ENCODE data around the gene MFNG. TPM values are rescaled to one million over a fixed set of nuclear protein-coding genes. Genes with fewer than 3 reads are reported as not detected.

MFNG gene
- total RNA-seq, 1 donor: 0.72 TPM

DNA sequence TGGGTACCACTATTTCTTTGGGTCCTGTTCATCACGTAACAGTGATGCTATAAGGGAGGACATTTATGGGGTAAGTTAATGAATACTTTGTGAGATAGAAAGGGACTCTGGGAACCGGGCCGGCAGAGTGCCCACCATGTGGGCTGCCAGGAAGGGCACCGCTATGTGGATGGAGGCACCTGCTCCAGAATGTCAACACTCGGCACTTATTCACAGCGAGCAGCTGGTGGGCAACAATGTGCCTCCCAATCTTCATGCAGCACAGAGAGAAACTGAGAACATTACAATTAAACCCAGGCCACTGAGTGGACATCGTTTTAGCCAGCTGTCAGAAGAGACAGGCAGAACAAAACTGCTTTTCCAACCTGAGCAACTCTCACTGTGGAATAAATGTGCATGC is 43.1 kb downstream of the MFNG start:
- no peak for DNase-seq (ENCODE audit: insufficient read length, low spot score, missing footprints)
- no peaks in the 10 kb centered on the region for H3K4me1 ChIP-seq (ENCODE audit: insufficient read depth, low read length)
- TF ChIP-seq, protein P1, sequence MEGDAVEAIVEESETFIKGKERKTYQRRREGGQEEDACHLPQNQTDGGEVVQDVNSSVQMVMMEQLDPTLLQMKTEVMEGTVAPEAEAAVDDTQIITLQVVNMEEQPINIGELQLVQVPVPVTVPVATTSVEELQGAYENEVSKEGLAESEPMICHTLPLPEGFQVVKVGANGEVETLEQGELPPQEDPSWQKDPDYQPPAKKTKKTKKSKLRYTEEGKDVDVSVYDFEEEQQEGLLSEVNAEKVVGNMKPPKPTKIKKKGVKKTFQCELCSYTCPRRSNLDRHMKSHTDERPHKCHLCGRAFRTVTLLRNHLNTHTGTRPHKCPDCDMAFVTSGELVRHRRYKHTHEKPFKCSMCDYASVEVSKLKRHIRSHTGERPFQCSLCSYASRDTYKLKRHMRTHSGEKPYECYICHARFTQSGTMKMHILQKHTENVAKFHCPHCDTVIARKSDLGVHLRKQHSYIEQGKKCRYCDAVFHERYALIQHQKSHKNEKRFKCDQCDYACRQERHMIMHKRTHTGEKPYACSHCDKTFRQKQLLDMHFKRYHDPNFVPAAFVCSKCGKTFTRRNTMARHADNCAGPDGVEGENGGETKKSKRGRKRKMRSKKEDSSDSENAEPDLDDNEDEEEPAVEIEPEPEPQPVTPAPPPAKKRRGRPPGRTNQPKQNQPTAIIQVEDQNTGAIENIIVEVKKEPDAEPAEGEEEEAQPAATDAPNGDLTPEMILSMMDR (IDR thresholded peaks at IDR 0.05; ENCODE audit: extremely low read depth, low read depth, low read length): no peak
- no peak overlapping the region for H3K27ac ChIP-seq (ENCODE audit: low read depth, low read length)
- no peaks in the 10 kb centered on the region for H4K20me1 ChIP-seq (ENCODE audit: insufficient read depth, low read length)
- no peaks in the 10 kb centered on the region for H3K79me2 ChIP-seq (ENCODE audit: insufficient read depth, low read length)
- H3K36me3 ChIP-seq (ENCODE audit: insufficient read depth, low read length): no peaks in the 10 kb centered on the region
- no peak overlapping the region for H2AFZ ChIP-seq (ENCODE audit: low read length)
- no peaks in the 10 kb centered on the region for H3K27me3 ChIP-seq (ENCODE audit: insufficient read depth, low read length)
- H3K4me2 ChIP-seq (ENCODE audit: insufficient read depth, low read length): no peak overlapping the region
- H3K9me3 ChIP-seq (ENCODE audit: low read depth, low read length): peaks cover 3% of the 10 kb centered on the region
- H3K4me3 ChIP-seq (ENCODE audit: insufficient read depth, low read length): no peak overlapping the region

DNA sequence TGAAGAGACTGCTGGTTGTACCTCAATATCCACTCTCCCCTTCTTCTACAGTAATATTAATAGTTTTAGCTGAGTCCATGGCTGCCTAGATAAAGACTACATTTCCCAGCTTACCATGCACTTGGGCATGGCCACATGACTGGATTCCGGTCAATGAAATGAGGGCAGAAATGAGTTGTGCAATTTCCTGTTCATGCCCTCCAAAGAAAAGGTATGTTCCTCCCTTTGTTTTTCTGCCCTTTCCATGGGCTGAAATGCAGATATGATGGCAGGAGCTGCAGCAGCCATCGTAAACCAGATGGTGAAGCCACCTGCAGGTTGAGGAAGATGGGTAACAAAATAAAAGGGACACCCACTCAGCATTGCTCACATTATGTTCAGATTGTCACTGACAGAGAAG is 43.6 kb downstream of the MFNG start:
- TF ChIP-seq, protein P1 (IDR thresholded peaks at IDR 0.05; ENCODE audit: extremely low read depth, low read depth, low read length): no peak
- no peaks in the 10 kb centered on the region for H4K20me1 ChIP-seq (ENCODE audit: insufficient read depth, low read length)

DNA sequence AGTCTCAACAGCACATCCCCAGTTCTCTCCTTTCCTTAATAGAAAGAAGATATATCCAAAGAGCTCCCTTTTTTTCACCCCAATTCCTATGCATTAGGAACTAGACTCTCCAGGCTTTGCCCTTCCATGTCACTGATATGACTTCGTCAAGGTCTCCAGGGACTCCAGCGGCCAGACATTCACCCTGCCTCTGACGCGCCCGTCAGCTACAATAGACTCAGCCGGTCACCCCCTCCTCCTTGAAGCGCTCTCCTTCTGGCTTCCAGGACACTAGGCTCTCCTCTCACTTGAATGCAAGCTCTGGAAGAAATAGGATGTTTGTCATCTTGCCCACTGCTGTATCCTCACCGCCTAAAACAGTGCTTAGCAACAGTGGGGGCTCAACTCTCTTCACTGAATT is 44.0 kb downstream of the MFNG start:
- Histone ChIP-seq H3K4me2 (ENCODE audit: insufficient read depth, low read length) (no peak overlapping the region), H2AFZ (ENCODE audit: low read length) (no peak overlapping the region), H3K27ac (ENCODE audit: low read depth, low read length) (no peak overlapping the region), H3K27me3 (ENCODE audit: insufficient read depth, low read length) (no peaks in the 10 kb centered on the region), H3K79me2 (ENCODE audit: insufficient read depth, low read length) (no peaks in the 10 kb centered on the region), H3K9me3 (ENCODE audit: low read depth, low read length) (peaks cover 3% of the 10 kb centered on the region), H4K20me1 (ENCODE audit: insufficient read depth, low read length) (no peaks in the 10 kb centered on the region), H3K4me3 (ENCODE audit: insufficient read depth, low read length) (no peak overlapping the region), H3K4me1 (ENCODE audit: insufficient read depth, low read length) (no peaks in the 10 kb centered on the region), H3K36me3 (ENCODE audit: insufficient read depth, low read length) (no peaks in the 10 kb centered on the region)
- DNase-seq (ENCODE audit: insufficient read length, low spot score, missing footprints): no peak
- TF ChIP-seq, protein P1 (IDR thresholded peaks at IDR 0.05; ENCODE audit: extremely low read depth, low read depth, low read length): no peak

More for the DNA sequence above, 43.6 kb downstream of the MFNG start:
- no peaks in the 10 kb centered on the region for H3K36me3 ChIP-seq (ENCODE audit: insufficient read depth, low read length)
- H3K4me3 ChIP-seq (ENCODE audit: insufficient read depth, low read length): no peak overlapping the region
- H3K4me2 ChIP-seq (ENCODE audit: insufficient read depth, low read length): no peak overlapping the region
- peaks cover 3% of the 10 kb centered on the region for H3K9me3 ChIP-seq (ENCODE audit: low read depth, low read length)
- no peak for DNase-seq (ENCODE audit: insufficient read length, low spot score, missing footprints)
- no peaks in the 10 kb centered on the region for H3K27me3 ChIP-seq (ENCODE audit: insufficient read depth, low read length)
- H3K4me1 ChIP-seq (ENCODE audit: insufficient read depth, low read length): no peaks in the 10 kb centered on the region
- no peak overlapping the region for H2AFZ ChIP-seq (ENCODE audit: low read length)
- H3K27ac ChIP-seq (ENCODE audit: low read depth, low read length): no peak overlapping the region
- no peaks in the 10 kb centered on the region for H3K79me2 ChIP-seq (ENCODE audit: insufficient read depth, low read length)

DNA sequence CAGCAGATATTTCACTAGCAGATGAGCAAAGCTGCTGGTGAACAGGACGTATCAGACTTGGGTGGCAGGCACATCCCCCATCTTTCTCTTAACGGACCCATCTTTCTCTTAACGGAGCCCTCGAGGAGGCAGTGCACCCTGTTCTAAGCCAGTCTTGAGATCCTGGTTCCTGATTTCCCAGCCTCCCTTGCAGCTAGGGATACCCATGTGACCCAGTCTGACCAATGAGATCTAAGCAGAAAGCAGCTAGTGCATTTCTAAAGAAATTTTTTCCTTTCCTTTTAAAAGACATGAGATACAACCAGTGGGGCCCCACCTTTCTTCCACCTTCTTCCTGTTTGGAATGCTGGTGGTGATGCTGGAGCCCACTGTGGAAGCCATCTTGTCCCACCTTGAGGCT is 45.3 kb downstream of the MFNG start:
- Histone ChIP-seq H3K79me2 (ENCODE audit: insufficient read depth, low read length) (no peaks in the 10 kb centered on the region), H2AFZ (ENCODE audit: low read length) (no peak overlapping the region), H3K4me1 (ENCODE audit: insufficient read depth, low read length) (no peaks in the 10 kb centered on the region), H3K9me3 (ENCODE audit: low read depth, low read length) (peaks cover 3% of the 10 kb centered on the region), H3K27me3 (ENCODE audit: insufficient read depth, low read length) (no peaks in the 10 kb centered on the region), H3K27ac (ENCODE audit: low read depth, low read length) (no peak overlapping the region), H3K4me3 (ENCODE audit: insufficient read depth, low read length) (no peak overlapping the region), H3K4me2 (ENCODE audit: insufficient read depth, low read length) (no peak overlapping the region), H4K20me1 (ENCODE audit: insufficient read depth, low read length) (no peaks in the 10 kb centered on the region), H3K36me3 (ENCODE audit: insufficient read depth, low read length) (no peaks in the 10 kb centered on the region)
- DNase-seq (ENCODE audit: insufficient read length, low spot score, missing footprints): peak; percentile 74
- TF ChIP-seq, protein P1 (IDR thresholded peaks at IDR 0.05; ENCODE audit: extremely low read depth, low read depth, low read length): no peak

All from osteoblast (primary cell).